Right atrium auricular region (tissue), 2 donors: ENCODE data around the gene CTPS1. TPM values are rescaled to one million over a fixed set of nuclear protein-coding genes. Genes with fewer than 3 reads are reported as not detected.
A peak's percentile ranks its signal among the peaks of the same experiment; 100 is the strongest.

ENCODE experiments used
- DNase-seq: peaks from one replicate; pipeline ENCODE4 v3.0.0-alpha.2; 2019; ENCODE audit warnings: low spot score
- H3K27ac ChIP-seq, 2 donors: fragments of 200-600 bp; sonication (generic); 1 replicate in 1 of 2; 2 replicates in 1 of 2; pipeline ENCODE4 v1.5.1; 2016 to 2019
- H3K27me3 ChIP-seq, 2 donors: fragments of 200-600 bp; sonication (generic); one replicate each; pipeline versions ENCODE4 v1.5.1 to v1.6.0; 2017 to 2019
- H3K36me3 ChIP-seq: fragments of 200-600 bp; sonication (generic); one replicate; pipeline ENCODE4 v1.5.1; 2016
- H3K4me1 ChIP-seq, 2 donors: fragments of 200-600 bp; sonication (generic); one replicate each; pipeline versions ENCODE4 v1.5.1 to v1.6.0; 2017 to 2019
- H3K4me3 ChIP-seq, 2 donors: fragments of 200-600 bp; sonication (generic); 1 replicate in 1 of 2; 2 replicates in 1 of 2; pipeline ENCODE4 v1.5.1; 2017 to 2019; ENCODE audit warnings: mild to moderate bottlenecking in 1 of 2, moderate library complexity in 1 of 2
- H3K9me3 ChIP-seq, 2 donors: fragments of 200-600 bp; sonication (generic); one replicate each; pipeline ENCODE4 v1.5.1; 2019
- CTCF ChIP-seq, 2 donors: fragments of 200-600 bp; sonication (generic); IDR thresholded peaks; one replicate each; pipeline ENCODE4 v1.5.1; 2019; ENCODE audit warnings: antibody characterized with exemption in 2 of 2
- total RNA-seq, 2 donors: library from RNA; depleted of rRNA; stranded (reverse); fragments of >200 nt; gene quantifications; one replicate each; pipeline ENCODE4 v1.1.0, GENCODE V29; 2016

Gene CTPS1
- total RNA-seq, result 10 to 100 TPM in 1 of 2 donors, 1 to 10 TPM in 1; 8.8 to 15.4 TPM

- H3K36me3 ChIP-seq, result peaks cover 2% of the 10 kb centered on the region
- peaks cover 0 to 21% of the 10 kb centered on the region in 2 donors for H3K4me1 ChIP-seq
- peak; percentile 95 for DNase-seq
- no peak for TF ChIP-seq CTCF (IDR thresholded peaks at IDR 0.05)
- no peaks in the 10 kb centered on the region for H3K9me3 ChIP-seq
- H3K27me3 ChIP-seq, result no peaks in the 10 kb centered on the region
- peak within 1 kb of the TSS; percentile 91 to 93 for H3K27ac ChIP-seq
- peak within 1 kb of the TSS; percentile 47 to 75 for H3K4me3 ChIP-seq
These were observed at the start of gene CTPS1 for GRCh38 chr1:40979241-40980067. Gene CTPS1 (plus strand): TSS chr1:40979696. CDS start chr1:40983291, 3,595 bp downstream.

- no peak overlapping the region for H3K27ac ChIP-seq
- no peaks in the 10 kb centered on the region for H3K4me1 ChIP-seq
- TF ChIP-seq CTCF (IDR thresholded peaks at IDR 0.05), result no peak
- H3K36me3 ChIP-seq, result no peaks in the 10 kb centered on the region
- H3K4me3 ChIP-seq, result no peak overlapping the region
- H3K9me3 ChIP-seq, result no peaks in the 10 kb centered on the region
- DNase-seq, result no peak
- no peaks in the 10 kb centered on the region for H3K27me3 ChIP-seq
These were observed 49.1 kb upstream of the CTPS1 start for GRCh38 chr1:40930174-40930964.

- no peak overlapping the region for H3K4me3 ChIP-seq
- H3K36me3 ChIP-seq, result no peaks in the 10 kb centered on the region
- H3K9me3 ChIP-seq, result no peaks in the 10 kb centered on the region
- no peaks in the 10 kb centered on the region for H3K4me1 ChIP-seq
- TF ChIP-seq CTCF (IDR thresholded peaks at IDR 0.05), result no peak
- no peak overlapping the region for H3K27ac ChIP-seq
- DNase-seq, result no peak
- no peaks in the 10 kb centered on the region for H3K27me3 ChIP-seq
These were observed 47.9 kb upstream of the CTPS1 start for GRCh38 chr1:40931601-40932000.

GRCh38 chr1:40932006-40932405 is 47.5 kb upstream of the CTPS1 start:
- H3K27ac ChIP-seq, result no peak overlapping the region
- H3K9me3 ChIP-seq, result no peaks in the 10 kb centered on the region
- H3K27me3 ChIP-seq, result no peaks in the 10 kb centered on the region
- TF ChIP-seq CTCF (IDR thresholded peaks at IDR 0.05), result no peak
- no peak for DNase-seq
- H3K4me1 ChIP-seq, result no peaks in the 10 kb centered on the region
- H3K36me3 ChIP-seq, result no peaks in the 10 kb centered on the region
- H3K4me3 ChIP-seq, result no peak overlapping the region

GRCh38 chr1:40936931-40937339 is 42.6 kb upstream of the CTPS1 start:
- no peaks in the 10 kb centered on the region for H3K36me3 ChIP-seq
- no peaks in the 10 kb centered on the region for H3K27me3 ChIP-seq
- H3K9me3 ChIP-seq, result no peaks in the 10 kb centered on the region
- TF ChIP-seq CTCF (IDR thresholded peaks at IDR 0.05), result no peak
- no peak for DNase-seq
- H3K4me3 ChIP-seq, result no peak overlapping the region
- H3K27ac ChIP-seq, result no peak overlapping the region
- H3K4me1 ChIP-seq, result no peaks in the 10 kb centered on the region
